Endothelial cell (in vitro differentiated cells): ENCODE data around the gene B3GNT7. TPM values are rescaled to one million over a fixed set of nuclear protein-coding genes. Genes with fewer than 3 reads are reported as not detected.

Experiments
- DNase-seq: peaks from one replicate; pipeline ENCODE4 v3.0.0; 2021; ENCODE audit warnings: low spot score
- H3K27ac Mint-ChIP-seq: one replicate; pipeline ENCODE4 v1.8.0; 2021; ENCODE audit warnings: mixed read lengths, inconsistent platforms; ENCODE audit not compliant: unreplicated experiment
- H3K27me3 Mint-ChIP-seq: one replicate; pipeline ENCODE4 v1.8.0; 2021; ENCODE audit warnings: mild to moderate bottlenecking, moderate library complexity, mixed read lengths, inconsistent platforms; ENCODE audit not compliant: unreplicated experiment
- H3K36me3 Mint-ChIP-seq: one replicate; pipeline ENCODE4 v1.8.0; 2021; ENCODE audit warnings: mild to moderate bottlenecking, low read depth, mixed read lengths, inconsistent platforms; ENCODE audit not compliant: unreplicated experiment
- H3K4me1 Mint-ChIP-seq: one replicate; pipeline ENCODE4 v1.8.0; 2021; ENCODE audit warnings: mild to moderate bottlenecking, mixed read lengths, inconsistent platforms; ENCODE audit not compliant: unreplicated experiment
- H3K4me3 Mint-ChIP-seq: one replicate; pipeline ENCODE4 v1.8.0; 2021; ENCODE audit warnings: mild to moderate bottlenecking, mixed read lengths, inconsistent platforms; ENCODE audit not compliant: unreplicated experiment
- H3K9me3 Mint-ChIP-seq: one replicate; pipeline ENCODE4 v1.8.0; 2021; ENCODE audit warnings: mixed read lengths, inconsistent platforms; ENCODE audit not compliant: unreplicated experiment
- CTCF ChIP-seq: fragments of 200-600 bp; sonication (generic); IDR thresholded peaks from one replicate; pipeline ENCODE4 v1.5.0; 2021; ENCODE audit warnings: antibody characterized with exemption; ENCODE audit not compliant: unreplicated experiment
- total RNA-seq: library from RNA; stranded (reverse); fragmentation: NEBNext Ultra II Directional; extraction: Animal tissue kit (Norgen Biotek cat#: 25700); gene quantifications from one replicate; pipeline ENCODE4 v1.2.1, GENCODE V29; 2021; ENCODE audit not compliant: unreplicated experiment

Gene B3GNT7
- total RNA-seq, 1 donor from 2014 or later, result 5.3 TPM

DNA sequence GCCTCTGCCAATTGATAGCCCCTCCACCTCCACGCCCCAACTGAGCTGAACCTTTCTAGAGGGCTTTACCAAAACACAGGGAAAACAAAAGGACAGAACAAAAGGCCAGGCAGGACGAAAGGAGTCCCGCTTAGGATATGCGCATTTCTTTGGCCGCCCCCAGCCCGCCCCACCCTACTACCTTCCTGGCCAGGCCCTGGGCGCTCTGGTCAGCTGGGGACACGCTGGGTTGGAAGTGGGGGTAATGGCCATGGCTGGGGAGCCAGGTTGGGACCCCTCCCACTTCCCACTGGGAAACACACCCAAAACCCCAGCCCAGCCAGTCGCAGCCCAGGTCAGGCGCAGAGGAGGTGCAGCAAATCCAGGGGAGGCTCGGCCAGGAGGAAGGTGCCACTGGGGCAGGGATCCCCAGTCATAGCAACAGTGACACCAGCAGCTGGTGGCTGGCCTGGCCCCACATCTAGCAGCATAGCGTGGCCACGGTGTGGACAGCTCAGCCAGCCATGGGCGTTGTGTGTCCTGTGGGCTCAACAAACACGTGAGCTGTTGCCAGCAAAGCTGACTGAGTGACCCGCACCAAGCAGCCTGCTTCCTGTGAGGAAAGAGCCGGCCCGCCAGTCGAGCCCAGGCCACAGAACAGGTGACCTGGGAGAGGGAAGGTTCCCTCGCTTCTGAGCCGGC is 24.6 kb upstream of the B3GNT7 start:
- Mint-ChIP-seq H3K9me3 (no peaks in the 10 kb centered on the region), H3K27ac (no peak overlapping the region), H3K4me3 (no peak overlapping the region), H3K27me3 (peaks cover 2% of the 10 kb centered on the region), H3K4me1 (peaks cover 2% of the 10 kb centered on the region), H3K36me3 (no peaks in the 10 kb centered on the region)
- no peak for DNase-seq
- no peak for TF ChIP-seq CTCF

GRCh38 chr2:231371430-231372054 is 24.0 kb upstream of the B3GNT7 start:
- no peaks in the 10 kb centered on the region for H3K36me3 Mint-ChIP-seq
- H3K27me3 Mint-ChIP-seq, result peaks cover 2% of the 10 kb centered on the region
- H3K4me3 Mint-ChIP-seq, result no peak overlapping the region
- no peak overlapping the region for H3K27ac Mint-ChIP-seq
- no peaks in the 10 kb centered on the region for H3K9me3 Mint-ChIP-seq
- DNase-seq, result no peak
- no peak for TF ChIP-seq CTCF
- H3K4me1 Mint-ChIP-seq, result peaks cover 2% of the 10 kb centered on the region

DNA sequence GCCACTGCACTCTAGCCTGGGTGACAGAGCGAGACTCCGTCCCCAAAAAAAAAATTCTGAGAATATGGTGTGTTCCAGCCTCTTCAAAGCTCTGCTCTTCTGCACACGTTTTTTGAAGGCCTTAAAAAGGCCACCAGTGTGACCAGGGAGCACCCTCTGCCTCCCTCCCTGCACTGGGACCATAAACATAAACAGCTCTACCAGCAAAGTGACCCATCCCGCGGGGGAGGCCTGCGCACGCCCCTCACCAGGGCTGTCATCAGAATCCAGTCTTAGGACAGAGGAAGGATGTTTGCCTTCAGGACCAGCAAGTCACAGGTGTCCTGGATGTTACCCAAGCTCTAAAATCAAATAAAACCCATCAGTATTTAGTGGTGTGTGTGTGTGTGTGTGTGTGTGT is 23.2 kb upstream of the B3GNT7 start:
- TF ChIP-seq CTCF, result no peak
- H3K36me3 Mint-ChIP-seq, result no peaks in the 10 kb centered on the region
- peaks cover 8% of the 10 kb centered on the region for H3K4me1 Mint-ChIP-seq
- no peak for DNase-seq
- no peak overlapping the region for H3K27ac Mint-ChIP-seq
- H3K27me3 Mint-ChIP-seq, result peaks cover 6% of the 10 kb centered on the region
- no peak overlapping the region for H3K4me3 Mint-ChIP-seq
- H3K9me3 Mint-ChIP-seq, result no peaks in the 10 kb centered on the region

DNA sequence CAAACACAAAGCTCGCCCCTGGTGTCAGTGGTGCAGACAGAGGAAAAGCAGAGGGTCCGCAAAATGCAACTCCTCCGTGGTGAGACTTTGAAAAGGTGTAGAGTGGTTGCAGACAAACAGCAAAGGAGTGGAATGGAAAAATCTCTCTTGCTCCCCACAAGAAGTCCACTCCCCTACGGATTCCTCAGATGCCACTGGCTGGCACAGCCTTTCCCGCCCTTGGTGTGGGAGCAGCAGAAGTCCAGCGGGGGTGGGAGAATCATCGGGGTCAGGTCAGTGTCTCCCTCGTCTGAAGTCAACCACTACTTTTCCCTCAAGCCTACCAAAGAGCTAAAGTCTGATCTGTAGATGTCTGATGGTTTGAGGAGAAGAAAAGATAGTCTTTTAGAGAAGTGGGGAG is 22.3 kb upstream of the B3GNT7 start:
- H3K4me1 Mint-ChIP-seq, result peaks cover 8% of the 10 kb centered on the region
- H3K27me3 Mint-ChIP-seq, result peaks cover 6% of the 10 kb centered on the region
- no peaks in the 10 kb centered on the region for H3K9me3 Mint-ChIP-seq
- peak overlapping the region; percentile 18 for H3K4me3 Mint-ChIP-seq
- DNase-seq, result no peak
- H3K36me3 Mint-ChIP-seq, result no peaks in the 10 kb centered on the region
- H3K27ac Mint-ChIP-seq, result no peak overlapping the region
- no peak for TF ChIP-seq CTCF

DNA sequence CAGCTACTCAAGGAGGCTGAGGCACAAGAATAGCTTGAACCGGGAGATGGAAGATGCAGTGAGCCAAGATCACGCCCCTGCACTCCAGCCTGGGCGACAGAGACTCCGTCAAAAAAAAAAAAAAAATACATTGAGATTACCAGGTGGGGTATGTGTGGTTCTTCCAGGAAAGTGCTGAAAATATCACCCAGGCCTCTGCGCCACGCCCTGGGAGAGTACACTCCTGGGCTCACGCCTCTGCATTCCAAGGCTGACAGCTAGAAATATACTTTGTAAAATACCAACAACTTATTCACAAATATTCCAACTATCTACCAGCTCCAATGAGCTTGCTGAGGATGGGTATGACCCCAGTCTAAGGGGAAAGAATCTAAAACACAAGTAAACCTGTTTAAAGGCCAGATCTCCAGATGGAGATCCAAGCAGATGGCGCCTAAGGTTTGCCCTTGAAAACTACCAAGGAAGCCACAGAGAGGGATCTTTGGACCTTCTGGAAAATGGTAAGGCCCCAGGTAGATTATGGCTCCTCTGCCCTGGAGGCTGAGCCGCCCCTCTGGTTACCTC is 21.6 kb upstream of the B3GNT7 start:
- DNase-seq, result no peak
- Mint-ChIP-seq H3K27ac (no peak overlapping the region), H3K4me1 (peaks cover 8% of the 10 kb centered on the region), H3K9me3 (no peaks in the 10 kb centered on the region), H3K27me3 (peaks cover 6% of the 10 kb centered on the region), H3K4me3 (no peak overlapping the region), H3K36me3 (no peaks in the 10 kb centered on the region)
- TF ChIP-seq CTCF, result no peak
